Parathyroid adenoma (tissue), 2 donors: Measurements from ENCODE around the gene SLC39A10.
A peak's percentile ranks its signal among the peaks of the same experiment; 100 is the strongest.

Experiments used
- H2AFZ ChIP-seq: fragments of 300-600 bp; sonication (generic); one replicate; pipeline ENCODE4 v1.7.0; 2017; ENCODE audit warnings: antibody characterized with exemption, mild to moderate bottlenecking
- H3K27ac ChIP-seq: fragments of 300-600 bp; sonication (generic); one replicate; pipeline ENCODE4 v1.7.0; 2017
- H3K27me3 ChIP-seq: fragments of 300-600 bp; sonication (generic); one replicate; pipeline ENCODE4 v1.7.0; 2017; ENCODE audit warnings: low read length; ENCODE audit not compliant: control insufficient read depth, insufficient read depth
- H3K36me3 ChIP-seq: fragments of 300-600 bp; sonication (generic); one replicate; pipeline ENCODE4 v1.7.0; 2017; ENCODE audit warnings: low read length; ENCODE audit not compliant: control insufficient read depth, insufficient read depth
- H3K4me1 ChIP-seq: fragments of 300-600 bp; sonication (generic); one replicate; pipeline ENCODE4 v1.7.0; 2017; ENCODE audit warnings: control low read depth
- H3K4me2 ChIP-seq: fragments of 300-600 bp; sonication (generic); one replicate; pipeline ENCODE4 v1.7.0; 2017; ENCODE audit warnings: low read length
- H3K4me3 ChIP-seq: fragments of 300-600 bp; sonication (generic); one replicate; pipeline ENCODE4 v1.7.0; 2017; ENCODE audit warnings: low read depth, low read length
- H3K79me2 ChIP-seq: fragments of 300-600 bp; sonication (generic); one replicate; pipeline ENCODE4 v1.7.0; 2017; ENCODE audit warnings: control low read depth
- H3K9ac ChIP-seq: fragments of 300-600 bp; sonication (generic); one replicate; pipeline ENCODE4 v1.7.0; 2017; ENCODE audit warnings: mild to moderate bottlenecking
- H3K9me3 ChIP-seq: fragments of 300-600 bp; sonication (generic); one replicate; pipeline ENCODE4 v1.7.0; 2017; ENCODE audit warnings: low read length; ENCODE audit not compliant: control insufficient read depth
- CTCF ChIP-seq: fragments of 300-600 bp; sonication (generic); IDR thresholded peaks from one replicate; pipeline ENCODE4 v1.7.0; 2017; ENCODE audit warnings: antibody characterized with exemption, mild to moderate bottlenecking
- donor health status: primary hyperparathyroidism.

The SLC39A10 gene

GRCh38 chr2:195649629-195650190, 7.3 kb upstream of the SLC39A10 start:
- no peak overlapping the region for H3K27ac ChIP-seq
- no peak overlapping the region for H2AFZ ChIP-seq
- no peaks in the 10 kb centered on the region for H3K4me1 ChIP-seq
- H3K79me2 ChIP-seq = no peaks in the 10 kb centered on the region
- TF ChIP-seq CTCF = no peak
- H3K27me3 ChIP-seq = no peaks in the 10 kb centered on the region
- no peak overlapping the region for H3K4me3 ChIP-seq
- no peak overlapping the region for H3K4me2 ChIP-seq
- H3K9me3 ChIP-seq = no peaks in the 10 kb centered on the region
- H3K9ac ChIP-seq = no peak overlapping the region
- no peaks in the 10 kb centered on the region for H3K36me3 ChIP-seq

- Histone ChIP-seq H3K27ac (no peak overlapping the region), H3K36me3 (no peaks in the 10 kb centered on the region), H3K4me3 (no peak overlapping the region), H3K9ac (no peak overlapping the region), H3K4me1 (no peaks in the 10 kb centered on the region), H3K9me3 (no peaks in the 10 kb centered on the region), H3K27me3 (no peaks in the 10 kb centered on the region), H3K4me2 (no peak overlapping the region), H2AFZ (no peak overlapping the region), H3K79me2 (no peaks in the 10 kb centered on the region)
- no peak for TF ChIP-seq CTCF
Measured at GRCh38 chr2:195651046-195651445, 6.0 kb upstream of the SLC39A10 start.

- no peak overlapping the region for H2AFZ ChIP-seq
- H3K9me3 ChIP-seq = no peaks in the 10 kb centered on the region
- no peak for TF ChIP-seq CTCF
- no peaks in the 10 kb centered on the region for H3K27me3 ChIP-seq
- H3K27ac ChIP-seq = no peak overlapping the region
- H3K4me2 ChIP-seq = no peak overlapping the region
- H3K9ac ChIP-seq = no peak overlapping the region
- no peaks in the 10 kb centered on the region for H3K4me1 ChIP-seq
- H3K79me2 ChIP-seq = no peaks in the 10 kb centered on the region
- no peak overlapping the region for H3K4me3 ChIP-seq
- H3K36me3 ChIP-seq = no peaks in the 10 kb centered on the region
Measured at GRCh38 chr2:195652911-195653310, 4.1 kb upstream of the SLC39A10 start.

- Histone ChIP-seq H3K4me1 (no peaks in the 10 kb centered on the region), H3K4me3 (peak overlapping the region; percentile 90), H3K27ac (peak overlapping the region; percentile 88), H2AFZ (peak overlapping the region; percentile 71), H3K9me3 (no peaks in the 10 kb centered on the region), H3K4me2 (peak overlapping the region; percentile 70), H3K79me2 (no peaks in the 10 kb centered on the region), H3K36me3 (no peaks in the 10 kb centered on the region), H3K9ac (no peak overlapping the region), H3K27me3 (no peaks in the 10 kb centered on the region)
- TF ChIP-seq CTCF = no peak
Measured at GRCh38 chr2:195656161-195656858, 716 bp upstream of the SLC39A10 start.
